ENCODE measurements around the gene INTS7.
"Not testable (repeated sequence)": the region's sequence is repeated elsewhere in the genome, so short reads cannot be mapped to it uniquely, and the experiment has no call there.

The INTS7 gene

DNA sequence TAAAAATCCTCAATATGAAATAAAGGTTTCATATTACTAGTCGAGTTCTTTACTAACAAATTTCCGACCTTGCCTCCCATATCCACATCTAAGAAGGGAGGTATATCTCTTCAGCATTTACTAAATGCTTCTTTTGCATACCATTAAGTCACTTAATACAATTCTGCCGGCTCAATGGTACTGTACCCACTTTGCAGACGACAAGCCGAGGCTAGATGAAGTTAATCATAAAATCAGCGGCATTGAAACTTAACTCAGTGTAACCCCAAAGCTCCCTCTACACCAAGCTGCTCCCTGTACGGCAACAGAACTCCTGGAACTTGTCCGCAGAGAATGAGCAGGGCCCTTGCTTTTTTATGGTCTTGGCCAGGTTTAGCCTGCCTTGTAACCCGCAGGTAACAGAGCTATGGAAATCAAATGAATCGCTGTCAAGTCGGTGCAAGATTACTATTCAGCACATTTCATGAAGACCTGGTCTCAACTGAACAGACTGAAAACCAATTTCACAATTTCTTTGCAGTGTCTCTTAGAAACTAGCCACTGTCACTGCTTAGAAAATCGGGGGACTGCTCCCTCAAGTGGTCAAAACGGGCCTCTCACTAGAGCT, 738 bp downstream of the INTS7 start:
- TF ChIP-seq, protein P1, sequence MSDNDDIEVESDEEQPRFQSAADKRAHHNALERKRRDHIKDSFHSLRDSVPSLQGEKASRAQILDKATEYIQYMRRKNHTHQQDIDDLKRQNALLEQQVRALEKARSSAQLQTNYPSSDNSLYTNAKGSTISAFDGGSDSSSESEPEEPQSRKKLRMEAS (IDR thresholded peaks at IDR 0.05; ENCODE audit: low read depth, low read length): no peak
- TF ChIP-seq MYC (IDR thresholded peaks at IDR 0.05; ENCODE audit: low read depth, low read length) (no peak), POLR2A (IDR thresholded peaks at IDR 0.05; ENCODE audit: extremely low read depth, insufficient read length) (no peak)
- TF ChIP-seq, protein P2, sequence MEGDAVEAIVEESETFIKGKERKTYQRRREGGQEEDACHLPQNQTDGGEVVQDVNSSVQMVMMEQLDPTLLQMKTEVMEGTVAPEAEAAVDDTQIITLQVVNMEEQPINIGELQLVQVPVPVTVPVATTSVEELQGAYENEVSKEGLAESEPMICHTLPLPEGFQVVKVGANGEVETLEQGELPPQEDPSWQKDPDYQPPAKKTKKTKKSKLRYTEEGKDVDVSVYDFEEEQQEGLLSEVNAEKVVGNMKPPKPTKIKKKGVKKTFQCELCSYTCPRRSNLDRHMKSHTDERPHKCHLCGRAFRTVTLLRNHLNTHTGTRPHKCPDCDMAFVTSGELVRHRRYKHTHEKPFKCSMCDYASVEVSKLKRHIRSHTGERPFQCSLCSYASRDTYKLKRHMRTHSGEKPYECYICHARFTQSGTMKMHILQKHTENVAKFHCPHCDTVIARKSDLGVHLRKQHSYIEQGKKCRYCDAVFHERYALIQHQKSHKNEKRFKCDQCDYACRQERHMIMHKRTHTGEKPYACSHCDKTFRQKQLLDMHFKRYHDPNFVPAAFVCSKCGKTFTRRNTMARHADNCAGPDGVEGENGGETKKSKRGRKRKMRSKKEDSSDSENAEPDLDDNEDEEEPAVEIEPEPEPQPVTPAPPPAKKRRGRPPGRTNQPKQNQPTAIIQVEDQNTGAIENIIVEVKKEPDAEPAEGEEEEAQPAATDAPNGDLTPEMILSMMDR (IDR thresholded peaks at IDR 0.05; ENCODE audit: low read depth, low read length): peak; percentile 49
- H3K4me3 ChIP-seq (ENCODE audit: low read depth, low read length): peak overlapping the region; percentile 98
- no peak for DNase-seq (ENCODE audit: low read depth)

DNA sequence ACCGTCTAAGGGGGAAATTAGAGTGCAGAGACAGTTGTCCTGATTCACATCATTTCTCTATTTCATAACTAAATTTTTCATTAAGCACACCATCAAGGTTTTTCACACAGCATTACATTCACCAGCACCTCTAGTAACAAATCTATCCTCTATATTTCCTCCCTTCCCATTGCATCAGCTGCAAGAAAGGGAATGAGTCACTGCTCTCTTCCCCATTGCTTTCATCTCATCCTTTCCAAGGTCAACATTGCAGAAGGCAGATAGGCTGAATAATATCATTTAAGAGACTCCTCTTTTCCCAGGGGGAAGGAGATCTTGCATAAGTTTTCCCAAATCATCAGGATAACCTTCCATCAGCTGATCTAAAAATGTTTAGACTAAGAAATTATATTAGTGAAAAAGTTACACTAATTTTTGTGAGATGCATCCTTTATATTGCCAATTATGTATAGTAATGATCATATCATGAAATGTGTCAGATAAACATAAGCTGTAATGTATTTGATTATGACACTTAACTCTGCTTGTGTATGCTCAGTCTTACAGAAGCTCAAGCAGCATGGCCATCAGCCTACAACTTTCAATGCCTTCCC, 4.3 kb downstream of the INTS7 start:
- TF ChIP-seq, protein P1 (IDR thresholded peaks at IDR 0.05; ENCODE audit: low read depth, low read length): no peak
- TF ChIP-seq, protein P2 (IDR thresholded peaks at IDR 0.05; ENCODE audit: low read depth, low read length): no peak
- peak; percentile 47 for DNase-seq (ENCODE audit: low read depth)
- H3K4me3 ChIP-seq (ENCODE audit: low read depth, low read length): peak overlapping the region; percentile 18

DNA sequence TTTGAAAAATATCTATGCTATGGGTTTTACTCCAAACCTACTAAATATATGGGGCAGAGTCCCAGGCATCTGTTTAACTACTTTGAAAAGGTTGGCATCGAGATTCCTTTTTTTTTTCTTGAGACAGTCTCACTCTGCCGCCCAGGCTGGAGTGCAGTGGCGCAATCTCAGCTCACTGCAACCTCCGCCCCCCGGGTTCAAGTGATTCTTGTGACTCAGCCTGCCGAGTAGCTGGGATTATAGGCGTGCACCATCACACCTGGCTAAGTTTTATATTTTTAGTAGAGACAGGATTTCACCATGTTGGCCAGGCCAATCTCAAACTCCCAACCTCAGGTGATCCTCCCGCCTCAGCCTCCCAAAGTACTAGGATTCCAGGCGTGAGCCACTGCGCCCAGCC, 7.6 kb downstream of the INTS7 start:
- not testable (repeated sequence) for DNase-seq (ENCODE audit: low read depth)

DNA sequence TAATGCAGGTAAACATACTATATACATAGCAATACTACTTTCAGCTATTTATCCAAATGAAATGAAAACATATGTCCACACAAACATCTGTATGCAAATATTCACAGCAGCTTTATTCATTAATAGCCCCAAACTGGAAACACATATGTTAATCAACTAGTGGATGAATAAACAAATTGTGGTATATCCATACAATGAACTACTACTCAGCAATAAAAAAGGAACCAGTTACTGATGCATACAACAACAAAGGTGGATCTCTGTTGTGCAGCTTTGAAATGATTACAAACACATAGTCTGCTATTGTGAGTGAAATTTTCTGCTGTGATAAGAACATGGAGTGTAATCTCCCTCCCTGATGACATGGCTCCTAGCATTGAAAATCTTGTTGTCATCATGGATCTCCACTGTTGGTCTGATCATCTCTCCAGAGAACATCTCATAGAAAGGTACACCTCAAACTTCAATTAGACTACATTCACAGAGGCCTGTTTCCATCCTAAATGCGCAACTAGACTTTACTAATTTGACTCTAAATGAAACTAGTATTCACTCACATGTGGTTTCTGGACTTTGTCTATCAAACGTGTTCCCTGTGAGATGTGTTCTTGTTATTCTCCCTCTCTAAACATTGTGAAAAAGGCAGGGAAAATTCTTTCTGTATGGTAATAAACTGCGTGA, 10.7 kb downstream of the INTS7 start:
- no peak overlapping the region for H3K4me3 ChIP-seq (ENCODE audit: low read depth, low read length)
- no peak for DNase-seq (ENCODE audit: low read depth)
- TF ChIP-seq MYC (IDR thresholded peaks at IDR 0.05; ENCODE audit: low read depth, low read length): no peak
- TF ChIP-seq, protein P1 (IDR thresholded peaks at IDR 0.05; ENCODE audit: low read depth, low read length): no peak
- TF ChIP-seq, protein P2 (IDR thresholded peaks at IDR 0.05; ENCODE audit: low read depth, low read length): no peak

More for the DNA sequence above, 7.6 kb downstream of the INTS7 start:
- H3K4me3 ChIP-seq (ENCODE audit: low read depth, low read length): not testable (repeated sequence)

DNA sequence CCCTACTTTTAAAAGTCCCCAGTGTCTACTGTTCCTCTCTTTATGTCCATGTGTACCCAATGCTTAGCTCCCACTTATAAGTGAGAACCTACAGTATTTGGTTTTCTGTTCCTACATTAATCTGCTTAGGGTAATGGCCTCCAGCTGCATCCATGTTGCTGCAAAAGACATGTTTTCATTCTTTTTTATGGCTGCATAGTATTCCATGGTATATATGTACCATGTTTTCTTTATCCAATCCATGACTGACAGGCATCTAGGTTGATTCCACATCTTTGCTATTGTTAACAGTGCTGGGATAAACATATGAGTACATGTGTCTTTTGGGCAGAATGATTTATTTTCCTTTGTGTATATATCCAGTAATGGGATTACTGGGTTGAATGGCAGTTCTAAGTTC, 12.4 kb downstream of the INTS7 start:
- H3K4me3 ChIP-seq (ENCODE audit: low read depth, low read length); DNase-seq (ENCODE audit: low read depth): not testable (repeated sequence)

DNA sequence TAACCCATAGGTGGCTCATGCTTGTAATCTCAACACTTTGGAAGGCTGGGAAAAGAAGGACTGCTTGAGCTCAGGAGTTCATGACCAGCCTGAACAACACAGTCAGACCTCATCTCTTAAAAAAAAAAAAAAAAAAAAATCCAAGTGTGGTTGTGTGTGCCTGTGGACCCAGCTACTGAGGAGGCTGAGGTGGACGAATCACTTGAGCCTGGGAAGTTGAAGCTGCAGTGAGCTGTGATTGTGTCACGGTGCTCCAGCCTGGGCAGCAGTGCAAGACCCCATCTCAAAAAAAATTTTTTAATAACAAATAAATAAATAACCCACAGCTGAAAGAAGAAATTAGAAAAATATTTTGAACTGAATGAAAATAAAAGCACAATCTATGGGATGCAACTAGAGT, 13.8 kb downstream of the INTS7 start:
- DNase-seq (ENCODE audit: low read depth): no peak
- TF ChIP-seq, protein P2 (IDR thresholded peaks at IDR 0.05; ENCODE audit: low read depth, low read length): no peak
- no peak for TF ChIP-seq POLR2A (IDR thresholded peaks at IDR 0.05; ENCODE audit: extremely low read depth, insufficient read length)
- TF ChIP-seq MYC (IDR thresholded peaks at IDR 0.05; ENCODE audit: low read depth, low read length): no peak
- TF ChIP-seq, protein P1 (IDR thresholded peaks at IDR 0.05; ENCODE audit: low read depth, low read length): no peak
- H3K4me3 ChIP-seq (ENCODE audit: low read depth, low read length): no peak overlapping the region

DNA sequence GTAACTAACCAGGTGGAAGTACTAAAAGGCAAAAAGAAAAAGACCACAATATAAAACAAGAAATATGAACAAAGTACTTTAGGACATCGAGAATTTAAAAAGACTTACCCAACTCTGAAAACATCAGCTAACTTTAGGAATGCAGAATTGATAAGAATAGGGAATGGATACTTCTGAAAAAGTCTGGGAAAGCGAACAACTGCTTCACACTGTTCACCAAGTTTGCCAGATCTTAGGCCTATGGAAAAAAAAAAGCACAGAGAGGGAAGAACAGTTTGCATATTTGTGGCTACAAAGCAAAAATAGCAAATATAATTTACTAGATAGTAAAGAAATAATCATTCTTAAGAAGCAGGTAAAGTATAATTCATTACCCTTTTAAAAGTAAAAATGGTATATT, 14.4 kb downstream of the INTS7 start:
- no peak overlapping the region for H3K4me3 ChIP-seq (ENCODE audit: low read depth, low read length)
- no peak for DNase-seq (ENCODE audit: low read depth)
- TF ChIP-seq, protein P2 (IDR thresholded peaks at IDR 0.05; ENCODE audit: low read depth, low read length): no peak
- TF ChIP-seq POLR2A (IDR thresholded peaks at IDR 0.05; ENCODE audit: extremely low read depth, insufficient read length) (no peak), MYC (IDR thresholded peaks at IDR 0.05; ENCODE audit: low read depth, low read length) (no peak)
- TF ChIP-seq, protein P1 (IDR thresholded peaks at IDR 0.05; ENCODE audit: low read depth, low read length): no peak
